SW 1271 (cell line): ENCODE measurements around the gene DENND1A.

Experiments
- DNase-seq, 2 experiments: peaks; one replicate each; lab custom pipeline; 2025; lab: John Stamatoyannopoulos, UW

Gene DENND1A

DNA sequence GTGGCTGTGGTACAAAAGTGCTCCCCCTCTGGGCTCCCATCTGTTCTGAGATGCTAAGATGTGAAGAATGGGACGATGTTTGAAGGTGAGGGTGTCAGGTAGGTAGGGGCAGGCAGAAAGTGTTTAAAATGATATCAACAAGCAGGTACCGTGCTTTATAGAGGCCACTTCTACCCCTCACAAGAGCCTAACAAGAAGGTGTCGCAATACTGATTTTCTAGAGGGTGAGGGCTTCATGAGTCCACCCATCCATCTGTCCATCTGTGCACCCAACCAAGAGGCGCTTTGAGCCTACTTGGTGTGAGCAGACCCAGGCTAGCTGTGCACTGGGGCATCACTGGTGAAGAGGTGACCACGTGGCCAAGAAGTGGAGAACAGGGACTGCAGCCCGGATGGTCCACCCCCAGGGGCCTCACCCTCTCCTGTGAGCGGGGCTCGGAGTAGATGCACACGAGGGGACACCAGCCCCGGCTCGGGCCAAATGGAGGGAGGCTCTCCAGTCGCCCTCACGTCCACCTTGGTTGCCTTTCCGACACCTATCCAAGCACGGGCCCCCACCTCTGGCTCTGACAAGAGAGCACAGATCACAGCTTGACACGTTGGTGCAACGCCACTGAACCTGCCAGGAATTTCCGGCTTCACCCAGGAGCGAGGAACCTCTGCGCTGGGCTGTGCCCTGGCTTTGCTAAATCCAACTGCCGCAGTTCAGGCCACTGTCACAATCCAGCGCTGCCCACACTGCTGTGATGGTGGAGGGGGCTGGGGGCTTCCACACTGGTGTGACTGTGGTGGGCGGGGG is 539.4 kb downstream of the DENND1A start:
- DNase-seq, result no peak

- no peak for DNase-seq
Observed at GRCh38 chr9:123389698-123390097, 540.2 kb downstream of the DENND1A start.

DNA sequence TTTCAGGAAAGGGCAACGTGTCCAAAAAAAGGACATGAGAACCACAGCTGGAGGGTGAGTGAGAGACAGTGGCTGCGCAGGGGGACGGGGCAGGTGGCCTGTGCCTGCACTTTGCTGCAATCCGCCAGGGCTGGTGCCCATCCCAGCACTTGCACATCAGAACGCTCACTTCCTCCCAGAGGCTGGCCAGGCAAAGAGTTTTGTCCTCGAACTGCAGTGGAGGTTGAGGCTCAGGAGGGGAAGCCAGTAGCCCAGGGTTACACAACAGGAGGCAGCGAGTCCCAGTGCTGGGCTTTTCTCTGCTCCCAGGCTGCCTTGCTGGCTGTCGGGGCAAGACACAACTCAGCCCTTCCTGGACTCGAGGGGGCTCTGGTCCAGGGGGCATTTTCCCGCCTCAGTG is 540.9 kb downstream of the DENND1A start:
- DNase-seq, result no peak

- DNase-seq, result no peak
Observed at GRCh38 chr9:123387686-123388085, 542.2 kb downstream of the DENND1A start.

DNA sequence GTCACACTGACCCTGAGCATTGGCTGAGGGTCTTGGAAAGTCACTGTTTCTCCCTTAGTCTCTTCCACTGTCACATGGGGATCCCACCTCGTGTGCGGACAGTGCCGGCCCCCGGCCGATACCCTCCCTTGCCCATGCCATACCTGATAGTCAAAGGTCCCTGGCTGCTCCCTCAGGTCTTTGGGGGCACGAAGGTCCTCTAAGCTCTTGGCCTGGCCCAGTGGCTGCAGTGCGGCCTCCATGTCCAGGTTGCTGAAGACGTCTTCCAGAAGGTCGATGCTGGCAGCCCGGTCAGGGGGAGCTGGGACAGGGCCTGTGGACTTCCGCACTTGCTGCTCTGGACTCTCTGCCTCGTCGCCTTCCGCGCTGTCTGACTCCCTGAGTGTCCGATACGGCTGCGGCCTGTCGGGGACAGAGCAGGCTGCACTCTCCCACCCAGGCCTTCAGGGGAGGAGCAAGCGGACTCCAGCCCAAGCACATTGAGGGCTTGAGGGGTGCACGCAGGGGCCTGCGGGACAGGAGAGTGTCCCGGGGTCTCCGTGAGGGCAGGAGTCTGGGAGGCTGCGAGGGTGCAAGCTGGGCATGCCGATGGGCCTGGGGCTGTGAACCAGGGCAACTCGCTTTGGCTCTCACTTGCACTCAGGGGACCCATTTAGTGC is 546.3 kb downstream of the DENND1A start:
- DNase-seq, result no peak

GRCh38 chr9:123382653-123383511 is 547.0 kb downstream of the DENND1A start:
- DNase-seq, result no peak

DNA sequence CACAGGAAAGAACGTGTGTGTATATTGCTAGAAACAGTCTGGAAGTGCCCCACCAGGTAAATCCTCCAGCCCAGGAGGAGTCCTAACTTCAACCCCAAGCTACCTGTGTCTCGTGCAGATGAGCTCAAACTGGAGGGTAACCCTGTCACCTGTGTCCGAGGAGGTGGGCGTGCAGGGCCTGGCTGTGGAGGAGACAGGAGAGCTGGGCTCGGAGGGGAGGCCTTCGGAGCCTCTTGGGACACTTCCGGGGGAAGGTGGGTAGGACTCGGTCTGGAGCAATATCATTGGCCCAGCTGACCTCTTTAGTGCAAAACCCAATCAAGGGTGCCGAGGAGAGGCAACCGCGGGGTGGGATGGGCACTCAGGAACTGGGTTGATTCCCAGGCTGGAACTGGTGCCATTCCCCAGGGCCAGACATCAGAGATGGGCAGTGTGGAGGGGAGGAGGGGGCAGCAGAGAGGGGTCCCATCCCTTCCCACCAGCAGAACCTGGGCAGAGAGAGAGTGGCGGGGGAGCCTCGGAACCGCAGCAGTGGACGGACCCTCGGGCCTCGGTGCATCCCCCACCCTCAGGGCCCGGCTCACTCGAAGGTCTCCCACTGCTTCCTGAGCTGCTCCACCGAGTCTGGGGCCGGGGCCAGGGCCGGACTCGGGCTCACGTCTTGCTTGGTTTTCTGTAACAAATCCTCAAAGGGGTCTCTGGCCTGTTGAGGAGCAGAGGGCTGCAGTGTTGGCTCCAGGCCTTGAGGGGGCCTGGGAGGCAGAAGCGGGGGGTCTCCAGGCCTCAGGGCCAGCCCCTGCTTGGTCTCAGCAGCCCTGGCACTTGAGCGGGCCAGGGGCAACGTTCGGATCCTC is 548.8 kb downstream of the DENND1A start:
- DNase-seq, result no peak

- no peak for DNase-seq
Observed at GRCh38 chr9:123378956-123379660, 550.8 kb downstream of the DENND1A start.

- DNase-seq, result no peak
Observed at GRCh38 chr9:123378025-123378424, 551.9 kb downstream of the DENND1A start.

DNA sequence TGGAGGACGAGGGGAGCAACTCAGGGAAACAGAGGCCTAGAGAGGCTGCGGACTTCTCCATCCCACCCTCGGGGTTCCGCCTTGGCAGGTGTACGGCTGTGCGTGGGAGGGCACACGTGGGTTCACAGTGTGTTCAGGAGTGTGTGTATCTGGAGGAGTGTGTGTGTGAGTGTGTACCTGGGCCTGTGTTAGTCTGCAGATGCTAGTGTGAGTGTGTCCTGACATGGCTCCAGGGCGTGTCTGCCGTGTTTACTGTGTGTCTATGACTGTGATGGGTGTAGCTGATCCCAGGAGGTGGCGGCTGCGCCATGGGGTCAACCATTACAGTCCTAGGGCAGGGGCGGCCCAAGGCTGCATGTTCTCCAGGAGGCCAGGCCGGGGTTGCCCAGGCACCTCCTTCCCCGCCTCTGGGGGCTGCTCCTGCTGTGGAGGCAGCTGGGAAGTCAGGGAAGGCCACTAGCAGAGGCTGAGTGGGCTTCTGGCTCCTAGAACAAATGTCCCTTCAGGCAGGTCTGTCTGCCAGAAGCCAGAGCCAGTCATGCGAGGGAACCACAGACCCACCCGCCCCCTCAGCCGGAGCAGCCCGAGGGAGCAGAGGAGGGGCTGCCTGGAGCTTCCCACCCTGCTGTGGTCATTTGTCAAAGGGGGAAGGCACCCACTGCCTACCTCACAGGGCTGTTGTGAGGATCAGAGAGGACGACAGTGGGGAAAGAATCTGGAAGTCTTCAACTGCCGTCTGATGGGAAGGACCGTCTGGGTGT is 552.5 kb downstream of the DENND1A start:
- no peak for DNase-seq

- DNase-seq, result no peak
Observed at GRCh38 chr9:123376218-123377071, 553.5 kb downstream of the DENND1A start.

DNA sequence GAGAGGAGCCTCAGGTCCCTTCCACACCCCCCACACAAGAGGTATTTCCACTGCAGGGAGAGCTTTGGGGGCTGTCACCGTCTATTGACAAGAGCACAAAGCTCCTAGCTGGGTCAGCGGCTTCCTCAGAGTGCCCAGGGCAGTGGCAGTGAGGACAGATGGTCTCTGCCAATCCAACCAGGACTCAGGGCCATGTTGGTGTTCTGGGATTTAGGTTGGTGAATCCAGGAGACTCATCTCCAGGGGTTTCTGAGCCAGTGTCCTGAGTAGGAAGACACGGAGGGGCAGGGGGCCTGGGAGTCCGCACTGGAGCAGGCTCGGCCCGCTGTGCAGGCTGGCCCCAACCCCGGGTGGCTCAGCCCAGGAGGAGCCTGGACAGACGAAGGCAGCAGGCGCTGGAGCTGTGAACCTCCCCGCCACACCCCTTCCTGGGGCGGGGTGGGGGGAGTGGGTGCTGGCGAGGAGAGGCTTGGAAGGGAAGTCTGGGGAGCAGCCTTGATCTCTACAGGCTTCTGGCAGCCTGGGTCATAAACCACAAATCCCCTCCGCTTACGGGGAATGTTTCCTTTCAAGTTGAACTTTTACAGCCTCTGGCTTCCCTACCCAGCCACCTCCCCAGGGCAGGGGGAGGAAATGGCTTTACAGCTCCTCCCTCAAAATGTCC is 554.3 kb downstream of the DENND1A start:
- DNase-seq, result no peak

DNA sequence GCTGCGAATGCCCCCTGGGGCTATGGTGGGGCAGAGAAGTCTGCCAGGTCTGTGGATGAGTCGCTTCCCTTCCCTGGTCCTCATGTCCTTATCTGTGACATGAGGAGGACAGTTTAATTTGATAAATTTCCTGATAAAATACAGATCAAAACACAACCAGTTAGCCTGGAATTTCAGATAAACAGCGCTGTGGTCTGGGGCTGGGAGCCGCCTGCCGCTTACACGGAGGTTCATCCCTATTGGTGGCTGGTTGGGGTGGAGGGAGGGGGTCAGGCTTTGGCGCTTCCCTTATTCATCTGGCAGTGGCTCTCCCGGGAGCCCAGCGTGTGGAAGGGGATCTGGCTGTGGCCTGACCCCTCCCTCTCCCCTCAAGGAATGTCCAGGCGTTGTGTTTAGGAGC is 556.0 kb downstream of the DENND1A start:
- no peak for DNase-seq

DNA sequence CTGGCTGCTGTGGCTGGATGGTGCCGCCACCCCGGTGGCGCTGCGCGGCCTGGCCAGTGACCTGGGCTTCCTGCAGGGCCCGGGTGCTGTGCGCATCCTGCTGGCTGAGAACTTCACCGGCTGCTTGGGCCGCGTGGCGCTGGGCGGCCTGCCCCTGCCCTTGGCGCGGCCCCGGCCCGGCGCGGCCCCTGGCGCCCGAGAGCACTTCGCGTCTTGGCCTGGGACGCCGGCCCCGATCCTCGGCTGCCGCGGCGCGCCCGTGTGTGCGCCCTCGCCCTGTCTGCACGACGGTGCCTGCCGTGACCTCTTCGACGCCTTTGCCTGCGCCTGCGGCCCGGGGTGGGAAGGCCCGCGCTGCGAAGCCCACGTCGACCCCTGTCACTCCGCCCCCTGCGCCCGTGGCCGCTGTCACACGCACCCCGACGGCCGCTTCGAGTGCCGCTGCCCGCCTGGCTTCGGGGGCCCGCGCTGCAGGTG is 556.4 kb downstream of the DENND1A start:
- DNase-seq, result no peak

- DNase-seq, result no peak
Observed at GRCh38 chr9:123372766-123373446, 557.0 kb downstream of the DENND1A start.

DNA sequence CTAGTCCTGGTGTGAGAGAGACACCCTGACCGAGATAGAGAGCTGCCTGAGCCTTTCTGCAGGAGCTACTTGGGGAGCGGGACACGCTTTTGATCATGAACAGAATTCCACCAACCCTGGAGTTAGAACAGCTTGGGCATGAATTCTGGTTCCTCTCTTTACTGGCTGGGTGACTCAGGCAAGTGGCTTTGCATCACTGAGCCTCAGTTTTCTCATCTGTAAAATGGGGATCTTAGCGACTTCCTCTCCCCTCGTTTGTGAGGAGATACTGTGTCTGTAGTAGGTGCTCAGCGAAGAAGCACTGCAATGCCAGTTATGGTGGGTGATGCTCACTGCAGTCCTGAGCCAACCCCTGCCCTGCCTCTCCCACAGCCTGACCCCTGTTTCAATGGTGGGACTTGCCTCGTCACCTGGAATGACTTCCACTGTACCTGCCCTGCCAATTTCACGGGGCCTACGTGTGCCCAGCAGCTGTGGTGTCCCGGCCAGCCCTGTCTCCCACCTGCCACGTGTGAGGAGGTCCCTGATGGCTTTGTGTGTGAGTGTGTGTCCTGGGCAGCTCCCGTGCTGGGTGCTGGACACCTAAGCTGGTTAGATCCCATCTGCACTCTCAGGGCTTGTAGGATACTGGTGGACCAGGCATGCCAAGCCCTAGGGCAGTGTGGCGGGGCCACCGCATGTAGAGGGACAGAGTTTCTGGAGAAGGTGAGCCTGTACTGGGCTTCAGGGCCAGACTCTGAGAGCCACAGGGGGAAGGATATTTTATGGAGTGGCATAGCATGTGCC is 557.9 kb downstream of the DENND1A start:
- no peak for DNase-seq

GRCh38 chr9:123371228-123371584 is 558.7 kb downstream of the DENND1A start:
- DNase-seq, result no peak
